ENCODE results near the gene C8B.

C8B gene

DNA sequence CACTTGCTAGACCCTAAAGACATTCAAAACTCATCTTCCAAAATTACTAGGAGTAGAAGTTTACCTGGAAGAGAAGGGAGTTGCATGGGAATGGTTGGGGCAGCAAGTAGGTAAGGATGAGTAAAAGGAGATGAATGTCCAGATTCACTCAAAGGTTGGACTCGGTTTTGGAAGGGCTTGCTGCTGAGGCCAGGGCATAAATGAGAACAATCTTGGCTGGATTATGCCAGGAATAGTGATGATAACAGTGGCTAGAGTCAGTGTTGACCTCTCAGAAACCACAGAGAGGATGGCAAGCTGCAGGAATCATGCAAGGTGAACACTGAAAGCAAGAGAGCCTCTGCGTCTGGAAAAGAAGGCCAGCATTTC, 67.8 kb downstream of the C8B start:
- DNase-seq (ENCODE audit: low read depth) = no peak

DNA sequence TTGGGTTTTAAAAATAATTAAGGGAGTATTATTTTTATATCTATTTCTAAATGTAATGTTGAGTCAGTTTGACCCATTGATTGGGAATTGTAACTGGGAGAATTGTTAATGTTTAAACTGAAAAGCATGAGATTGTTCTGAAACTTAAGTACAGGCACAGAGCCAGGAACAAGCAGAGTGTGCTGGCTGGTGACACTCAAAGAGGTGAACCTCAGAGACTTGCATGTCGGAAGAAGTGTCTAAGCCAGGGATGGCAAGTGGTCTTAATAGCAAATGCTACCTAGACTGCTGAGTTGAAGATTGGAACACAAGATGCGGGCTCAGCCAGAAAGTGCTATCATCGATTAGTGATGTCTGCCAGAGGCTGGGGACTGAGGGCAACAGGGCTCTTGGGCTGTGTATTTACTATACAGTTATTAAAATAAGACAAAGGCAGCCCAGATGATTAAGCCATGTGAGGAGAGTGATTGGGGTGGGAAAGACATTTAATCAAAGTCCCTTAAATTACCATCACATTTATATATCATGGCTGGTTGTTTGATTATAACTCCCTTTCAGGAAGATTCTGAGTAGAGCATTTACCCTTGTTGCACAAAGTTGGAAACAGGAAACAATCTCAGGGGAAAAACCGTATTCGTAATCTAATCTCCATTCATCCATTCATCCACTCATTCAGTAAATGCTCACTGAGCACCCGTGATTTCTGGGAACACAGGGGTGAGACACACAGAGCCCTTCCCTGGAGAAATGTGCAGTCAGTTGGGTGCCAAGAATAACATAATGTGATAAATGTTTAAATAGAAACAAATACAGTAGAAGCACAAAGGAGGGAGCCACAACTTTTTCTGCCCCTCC, 68.4 kb downstream of the C8B start:
- no peak for DNase-seq (ENCODE audit: low read depth)

DNA sequence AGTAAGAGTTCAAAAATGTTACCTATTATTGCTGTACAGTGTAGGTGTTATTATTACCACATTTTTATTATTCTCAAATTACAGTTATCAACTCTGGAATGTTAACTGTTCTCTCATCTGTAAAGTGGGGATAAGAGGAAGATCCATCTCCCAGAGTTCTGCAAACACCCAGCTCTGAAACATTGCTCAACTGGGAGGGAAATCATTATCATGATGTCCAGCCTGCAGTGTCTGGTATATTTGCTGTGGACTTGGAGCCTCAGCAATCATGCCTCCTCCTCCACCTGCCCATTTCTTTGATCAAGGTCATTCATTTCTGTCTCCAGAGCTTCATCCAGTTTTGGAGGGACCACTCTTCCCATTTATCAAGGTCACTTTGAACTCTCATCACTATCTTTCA, 71.8 kb downstream of the C8B start:
- no peak for DNase-seq (ENCODE audit: low read depth)

DNA sequence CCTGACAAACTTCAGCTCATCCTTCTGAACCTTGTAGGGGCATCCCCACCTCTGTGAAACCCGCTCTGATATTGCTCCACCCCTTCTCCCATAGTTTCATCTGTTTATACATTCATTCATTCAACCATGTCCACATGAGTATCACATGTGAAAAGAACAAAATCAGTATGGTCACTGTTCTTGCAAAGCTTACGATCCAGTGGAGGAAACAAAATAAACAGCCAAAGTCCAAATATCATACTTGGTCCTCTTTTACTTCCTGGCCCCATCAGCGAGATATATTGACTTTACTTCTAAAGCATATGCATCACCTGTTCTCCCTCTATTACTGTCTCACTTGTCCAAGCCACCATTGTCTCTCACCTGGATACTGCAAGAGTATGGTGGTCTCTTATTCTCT, 75.6 kb downstream of the C8B start:
- DNase-seq (ENCODE audit: low read depth) = no peak

DNA sequence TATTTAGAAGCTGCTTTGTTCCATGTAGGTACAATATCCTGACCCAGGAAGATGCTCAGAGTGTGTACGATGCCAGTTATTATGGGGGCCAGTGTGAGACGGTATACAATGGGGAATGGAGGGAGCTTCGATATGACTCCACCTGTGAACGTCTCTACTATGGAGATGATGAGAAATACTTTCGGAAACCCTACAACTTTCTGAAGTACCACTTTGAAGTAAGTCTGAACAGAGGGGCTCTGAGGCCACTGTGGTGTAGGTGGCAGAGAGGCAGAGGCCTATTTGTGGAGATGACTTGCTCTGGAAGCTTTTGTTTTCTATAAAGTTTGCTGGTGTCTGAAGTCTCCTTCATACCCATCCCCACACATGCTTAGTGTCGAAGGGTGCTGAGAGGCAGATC, 84.4 kb downstream of the C8B start:
- DNase-seq (ENCODE audit: low read depth) = no peak

DNA sequence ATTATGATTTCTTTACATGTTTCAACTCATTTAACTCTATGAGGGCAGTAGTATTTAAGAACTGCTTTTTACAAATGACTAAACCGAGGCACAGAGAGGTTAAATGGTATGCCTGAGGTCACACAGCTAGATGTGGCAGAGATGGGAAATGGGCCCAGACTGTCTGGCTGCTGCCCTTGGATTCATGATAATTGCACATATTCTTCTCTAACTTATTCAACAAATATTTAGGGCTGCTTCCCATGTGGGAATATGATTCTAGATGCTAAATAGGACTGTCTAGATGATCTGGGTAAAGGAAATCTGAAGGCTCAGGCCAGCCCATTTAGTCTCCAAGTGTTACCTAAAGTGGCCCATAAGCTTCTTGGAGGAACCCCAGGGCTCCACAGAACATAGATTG, 85.0 kb downstream of the C8B start:
- no peak for DNase-seq (ENCODE audit: low read depth)
